Measurements from ENCODE around the gene RBCK1. TPM values are rescaled to one million over a fixed set of nuclear protein-coding genes. Genes with fewer than 3 reads are reported as not detected.

The RBCK1 gene
- total and polyA plus RNA-seq, 10 donors = 78.6 to 152 (median 102) TPM

DNA sequence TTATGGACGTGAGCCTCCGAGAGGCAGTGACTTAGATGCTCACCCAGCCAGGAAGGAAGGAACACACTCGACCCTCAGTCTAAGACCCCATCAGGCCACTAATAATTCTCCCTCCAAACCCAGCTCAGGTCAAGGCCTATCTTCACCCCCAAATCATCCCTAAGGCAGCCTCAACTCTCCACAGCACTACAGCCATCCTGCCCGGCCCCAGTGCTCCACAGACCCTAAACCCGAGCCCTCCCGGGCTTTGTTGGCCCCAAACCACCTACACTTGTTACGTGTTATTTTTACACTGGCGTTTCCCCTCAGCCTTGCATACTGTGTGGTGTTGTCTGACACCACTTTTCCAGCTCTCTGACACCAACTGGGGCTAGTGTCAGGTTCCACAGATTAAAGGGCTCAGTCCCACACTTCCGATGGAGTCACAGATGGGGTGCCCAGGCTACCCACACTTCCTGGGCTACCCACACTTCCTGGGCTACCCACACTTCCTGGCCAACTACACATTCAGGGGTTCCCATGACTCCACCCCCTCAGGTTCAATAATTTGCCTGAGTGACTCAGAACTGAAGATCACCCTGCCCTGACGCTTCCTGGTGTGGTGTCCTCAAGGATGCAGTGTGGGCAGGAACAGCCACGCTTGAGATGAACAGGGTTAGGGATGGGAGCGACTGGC is 25.3 kb downstream of the RBCK1 start:
- 54% methylated on average over 12 of the region's 12 CpGs for WGBS, 5 donors
- DNase-seq = no peak
- Histone ChIP-seq H3K36me3 (peaks cover 0 to 95% (median 65%) of the 10 kb centered on the region in 6 donors), H3K4me1 (peaks cover 10 to 77% (median 38%) of the 10 kb centered on the region in 6 donors), H3K9me3 (no peaks in the 10 kb centered on the region), H3K27ac (peak overlapping the region; percentile 4 to 77 (median 51)), H3K4me3 (no peak overlapping the region), H3K27me3 (replicated peaks in 1 of 7) (no peaks in the 10 kb centered on the region)
- intact Hi-C loops (cut with DNase I; ENCODE audit: low total_unique reads) = loop anchor here (10.0 kb wide), 1 partner anchor 79 kb away; no protein-coding TSS in a partner anchor
- peak in 1 of 3 donors; percentile 51 for TF ChIP-seq POLR2AphosphoS5 (IDR thresholded peaks at IDR 0.05)
- TF ChIP-seq, protein P1, sequence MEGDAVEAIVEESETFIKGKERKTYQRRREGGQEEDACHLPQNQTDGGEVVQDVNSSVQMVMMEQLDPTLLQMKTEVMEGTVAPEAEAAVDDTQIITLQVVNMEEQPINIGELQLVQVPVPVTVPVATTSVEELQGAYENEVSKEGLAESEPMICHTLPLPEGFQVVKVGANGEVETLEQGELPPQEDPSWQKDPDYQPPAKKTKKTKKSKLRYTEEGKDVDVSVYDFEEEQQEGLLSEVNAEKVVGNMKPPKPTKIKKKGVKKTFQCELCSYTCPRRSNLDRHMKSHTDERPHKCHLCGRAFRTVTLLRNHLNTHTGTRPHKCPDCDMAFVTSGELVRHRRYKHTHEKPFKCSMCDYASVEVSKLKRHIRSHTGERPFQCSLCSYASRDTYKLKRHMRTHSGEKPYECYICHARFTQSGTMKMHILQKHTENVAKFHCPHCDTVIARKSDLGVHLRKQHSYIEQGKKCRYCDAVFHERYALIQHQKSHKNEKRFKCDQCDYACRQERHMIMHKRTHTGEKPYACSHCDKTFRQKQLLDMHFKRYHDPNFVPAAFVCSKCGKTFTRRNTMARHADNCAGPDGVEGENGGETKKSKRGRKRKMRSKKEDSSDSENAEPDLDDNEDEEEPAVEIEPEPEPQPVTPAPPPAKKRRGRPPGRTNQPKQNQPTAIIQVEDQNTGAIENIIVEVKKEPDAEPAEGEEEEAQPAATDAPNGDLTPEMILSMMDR (IDR thresholded peaks at IDR 0.05 in 8 of 11, conservative IDR thresholded peaks at IDR 0.05 in 3 of 11) = no peak

DNA sequence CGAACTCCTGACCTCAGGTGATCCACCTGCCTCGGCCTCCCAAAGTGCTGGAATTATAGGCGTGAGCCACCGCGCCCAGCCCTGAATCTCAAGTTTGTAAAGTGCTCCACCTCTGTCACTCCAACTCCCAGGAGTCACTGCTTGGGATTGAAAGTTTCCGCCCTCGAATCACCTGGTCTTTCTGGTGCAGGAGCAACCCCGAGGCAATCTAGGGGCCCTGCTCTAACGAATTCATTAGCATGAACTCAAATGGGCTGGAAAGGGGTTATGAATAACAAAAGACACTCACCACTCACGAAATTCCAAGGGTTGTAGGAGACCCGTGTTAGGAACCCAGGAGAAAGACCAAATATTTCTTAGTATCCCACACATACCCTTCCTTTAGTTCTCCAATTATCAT is 26.1 kb downstream of the RBCK1 start:
- peaks cover 18 to 85% (median 46%) of the 10 kb centered on the region in 6 donors for H3K4me1 ChIP-seq
- intact Hi-C loops (cut with DNase I; ENCODE audit: low total_unique reads) = loop anchor here (10.0 kb wide), 1 partner anchor 79 kb away; no protein-coding TSS in a partner anchor
- H3K27me3 ChIP-seq (replicated peaks in 1 of 7) = no peaks in the 10 kb centered on the region
- H3K36me3 ChIP-seq = peaks cover 0 to 95% (median 57%) of the 10 kb centered on the region in 6 donors
- H3K9me3 ChIP-seq = no peaks in the 10 kb centered on the region
- H3K27ac ChIP-seq = peak overlapping the region in 2 of 8 donors; percentile 63 to 77
- H3K4me3 ChIP-seq = no peak overlapping the region
- DNase-seq = no peak
- WGBS, 5 donors = 82 to 89% (median 84%) methylated on average over 10 to 11 of the region's 11 CpGs
- TF ChIP-seq, protein P1 (IDR thresholded peaks at IDR 0.05 in 8 of 11, conservative IDR thresholded peaks at IDR 0.05 in 3 of 11) = no peak
- TF ChIP-seq POLR2AphosphoS5 (IDR thresholded peaks at IDR 0.05) (no peak), POLR2A (IDR thresholded peaks at IDR 0.05) (no peak)

GRCh38 chr20:434661-435419 is 26.7 kb downstream of the RBCK1 start:
- H3K36me3 ChIP-seq = peaks cover 0 to 95% (median 52%) of the 10 kb centered on the region in 6 donors
- intact Hi-C loops (cut with DNase I; ENCODE audit: low total_unique reads) = loop anchor here (10.0 kb wide), 1 partner anchor 80 kb away; no protein-coding TSS in a partner anchor
- H3K4me1 ChIP-seq = peaks cover 22 to 91% (median 52%) of the 10 kb centered on the region in 6 donors
- WGBS, 5 donors = 88 to 93% (median 93%) methylated on average over 14 to 16 of the region's 16 CpGs
- no peak overlapping the region for H3K27ac ChIP-seq
- no peak for DNase-seq
- H3K4me3 ChIP-seq = no peak overlapping the region
- H3K9me3 ChIP-seq = no peaks in the 10 kb centered on the region
- H3K27me3 ChIP-seq (replicated peaks in 1 of 7) = no peaks in the 10 kb centered on the region
- TF ChIP-seq POLR2AphosphoS5 (IDR thresholded peaks at IDR 0.05) (peak in 1 of 3 donors; percentile 71), POLR2A (IDR thresholded peaks at IDR 0.05) (no peak)

- intact Hi-C loops (cut with DNase I; ENCODE audit: low total_unique reads) = loop anchor here (10.0 kb wide), 1 partner anchor 81 kb away; no protein-coding TSS in a partner anchor
- no peak for TF ChIP-seq POLR2AphosphoS5 (IDR thresholded peaks at IDR 0.05)
- TF ChIP-seq POLR2A (IDR thresholded peaks at IDR 0.05) = no peak
- TF ChIP-seq, protein P1 (IDR thresholded peaks at IDR 0.05 in 8 of 11, conservative IDR thresholded peaks at IDR 0.05 in 3 of 11) = no peak
- Histone ChIP-seq H3K4me1 (peaks cover 22 to 87% (median 50%) of the 10 kb centered on the region in 6 donors), H3K9me3 (no peaks in the 10 kb centered on the region), H3K27ac (no peak overlapping the region), H3K4me3 (no peak overlapping the region), H3K36me3 (peaks cover 0 to 95% (median 51%) of the 10 kb centered on the region in 6 donors), H3K27me3 (replicated peaks in 1 of 7) (no peaks in the 10 kb centered on the region)
- DNase-seq = no peak
- WGBS, 5 donors = 88 to 97% (median 91%) methylated on average over 7 of the region's 7 CpGs
Observed at GRCh38 chr20:435558-435957, 27.5 kb downstream of the RBCK1 start.
